ENCODE measurements around the gene DDR1. TPM values are rescaled to one million over a fixed set of nuclear protein-coding genes. Genes with fewer than 3 reads are reported as not detected.
"Not testable (repeated sequence)": the region's sequence is repeated elsewhere in the genome, so short reads cannot be mapped to it uniquely, and the experiment has no call there.

DDR1 gene
- total RNA-seq, 1 donor from 2014 or later, result 8.5 TPM

GRCh38 chr6:30854285-30855040 is 29.9 kb upstream of the DDR1 start:
- DNase-seq, result no peak

GRCh38 chr6:30855429-30856075 is 28.8 kb upstream of the DDR1 start:
- no peak for DNase-seq

- DNase-seq, result no peak
Measured at GRCh38 chr6:30857112-30857511, 27.2 kb upstream of the DDR1 start.

- no peak for DNase-seq
Measured at GRCh38 chr6:30857549-30857948, 26.8 kb upstream of the DDR1 start.

GRCh38 chr6:30859726-30860125 is 24.6 kb upstream of the DDR1 start:
- DNase-seq, result not testable (repeated sequence)

- DNase-seq, result no peak
Measured at GRCh38 chr6:30861257-30862048, 22.9 kb upstream of the DDR1 start.

GRCh38 chr6:30862156-30862875 is 22.0 kb upstream of the DDR1 start:
- DNase-seq, result peak; percentile 72

- DNase-seq, result no peak
Measured at GRCh38 chr6:30864325-30864724, 20.0 kb upstream of the DDR1 start.

GRCh38 chr6:30869241-30869749 is 15.0 kb upstream of the DDR1 start:
- DNase-seq, result not testable (repeated sequence)

- DNase-seq, result no peak
Measured at GRCh38 chr6:30870546-30870945, 13.8 kb upstream of the DDR1 start.

- DNase-seq, result no peak
Measured at GRCh38 chr6:30871592-30872183, 12.6 kb upstream of the DDR1 start.

GRCh38 chr6:30873137-30873640 is 11.1 kb upstream of the DDR1 start:
- DNase-seq, result no peak

GRCh38 chr6:30873795-30874194 is 10.5 kb upstream of the DDR1 start:
- DNase-seq, result not testable (repeated sequence)

- peak; percentile 7 for DNase-seq
Measured at GRCh38 chr6:30875244-30876038, 8.9 kb upstream of the DDR1 start.

- peak; percentile 97 for DNase-seq
Measured at GRCh38 chr6:30876039-30876730, 8.1 kb upstream of the DDR1 start.

- DNase-seq, result peak; percentile 92
Measured at GRCh38 chr6:30877419-30878262, 6.7 kb upstream of the DDR1 start.

- no peak for DNase-seq
Measured at GRCh38 chr6:30879684-30880427, 4.5 kb upstream of the DDR1 start.

- no peak for DNase-seq
Measured at GRCh38 chr6:30880698-30881252, 3.5 kb upstream of the DDR1 start.
